ENCODE measurements around the gene PER2. TPM values are rescaled to one million over a fixed set of nuclear protein-coding genes. Genes with fewer than 3 reads are reported as not detected.

The PER2 gene
- total and polyA plus RNA-seq, 9 of the 15 experiments (the other 6 are each of a cell fraction or from before 2014, with no cell fraction given) = 1.1 to 10.3 (median 2.9) TPM

DNA sequence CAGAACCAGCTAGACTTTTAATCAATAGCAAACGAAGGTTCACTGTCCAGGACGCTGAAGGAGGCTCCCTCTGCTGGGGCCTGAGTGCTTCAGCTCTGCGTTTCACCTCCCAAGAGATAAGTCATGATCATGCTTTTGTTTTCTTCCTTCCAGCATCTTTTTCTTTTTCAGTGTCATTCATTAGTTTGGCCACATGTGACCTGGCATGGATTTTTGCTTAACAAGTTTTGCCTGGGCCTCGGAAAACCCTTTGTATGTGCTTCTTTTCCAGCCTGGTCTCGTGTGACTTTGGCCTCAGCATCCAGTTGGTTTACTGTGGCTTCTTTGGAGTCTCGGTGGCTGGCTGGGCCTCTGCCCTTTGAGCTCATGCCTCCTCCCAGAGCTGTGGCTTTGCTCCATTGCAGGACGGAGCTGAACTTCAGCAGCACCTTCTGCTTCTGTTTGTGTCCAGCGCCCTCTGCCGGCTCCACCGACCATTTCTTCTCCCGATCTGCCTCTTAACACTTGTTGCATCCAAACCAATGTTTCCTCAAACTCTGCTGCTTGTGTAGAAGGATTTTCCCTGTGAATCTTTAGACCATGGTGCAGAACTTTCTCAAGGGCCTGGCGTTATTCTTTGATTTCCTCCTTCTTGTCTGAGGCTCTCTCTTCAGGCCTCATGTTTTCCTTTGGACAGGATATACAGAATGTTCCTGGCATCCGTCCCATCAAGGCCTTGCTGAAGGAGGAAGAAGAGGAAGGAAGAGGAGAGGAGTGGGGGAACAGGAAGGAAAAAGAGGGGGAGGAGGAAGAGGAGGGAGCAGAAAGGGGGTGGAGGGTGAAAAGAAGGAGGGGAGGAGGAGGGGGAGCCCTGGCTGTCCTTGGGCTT lies 25.0 kb downstream of the PER2 start (continued):
- TF ChIP-seq PATZ1 (CRISPR knock-in tag; IDR thresholded peaks at IDR 0.05; ENCODE audit: borderline replicate concordance) (no peak), ZNF408 (CRISPR knock-in tag; IDR thresholded peaks at IDR 0.05; ENCODE audit: low read depth) (no peak), EP400 (IDR thresholded peaks at IDR 0.05) (no peak), CC2D1A (IDR thresholded peaks at IDR 0.05) (0 out of 2 replicates have a peak, but pooled peaks have one; percentile 14), ZNF217 (CRISPR knock-in tag; IDR thresholded peaks at IDR 0.05) (no peak), CHD2 (IDR thresholded peaks at IDR 0.05; ENCODE audit: low read depth, low read length) (no peak), ZNF274 (IDR thresholded peaks at IDR 0.05; ENCODE audit: borderline replicate concordance, low read depth, low read length) (no peak), ZNF197 (CRISPR knock-in tag; IDR thresholded peaks at IDR 0.05; ENCODE audit: low read depth) (no peak), ZZZ3 (IDR thresholded peaks at IDR 0.05) (no peak), L3MBTL2 (IDR thresholded peaks at IDR 0.05) (no peak), ZNF79 (CRISPR knock-in tag; IDR thresholded peaks at IDR 0.05; ENCODE audit: low read depth) (no peak), E2F6 (IDR thresholded peaks at IDR 0.05; ENCODE audit: borderline replicate concordance in 1 of 2, extremely low read depth in 1 of 2, insufficient read depth in 1 of 2, insufficient read length in 1 of 2, low read depth in 1 of 2, low read length in 1 of 2, poor library complexity in 1 of 2, severe bottlenecking in 1 of 2) (no peak), ZNF212 (CRISPR knock-in tag; IDR thresholded peaks at IDR 0.05) (no peak), REST (IDR thresholded peaks at IDR 0.05; ENCODE audit: borderline replicate concordance) (peak; percentile 71), REST (CRISPR knock-in tag; IDR thresholded peaks at IDR 0.05; ENCODE audit: low read depth) (no peak)

All from K562 (cell line).